NCI-H2196 treated with DMSO at 0.1 percent for 48 hours (cell line): ENCODE data around the gene KIF3C.
"Not testable (repeated sequence)": the region's sequence is repeated elsewhere in the genome, so short reads cannot be mapped to it uniquely, and the experiment has no call there.

ENCODE experiments used
- DNase-seq: peaks from one replicate; lab custom pipeline; 2025; ENCODE audit not compliant: unreplicated experiment; lab: John Stamatoyannopoulos, UW

KIF3C gene

GRCh38 chr2:26000561-26001082 lies 18.3 kb upstream of the KIF3C start:
- DNase-seq, result no peak

DNA sequence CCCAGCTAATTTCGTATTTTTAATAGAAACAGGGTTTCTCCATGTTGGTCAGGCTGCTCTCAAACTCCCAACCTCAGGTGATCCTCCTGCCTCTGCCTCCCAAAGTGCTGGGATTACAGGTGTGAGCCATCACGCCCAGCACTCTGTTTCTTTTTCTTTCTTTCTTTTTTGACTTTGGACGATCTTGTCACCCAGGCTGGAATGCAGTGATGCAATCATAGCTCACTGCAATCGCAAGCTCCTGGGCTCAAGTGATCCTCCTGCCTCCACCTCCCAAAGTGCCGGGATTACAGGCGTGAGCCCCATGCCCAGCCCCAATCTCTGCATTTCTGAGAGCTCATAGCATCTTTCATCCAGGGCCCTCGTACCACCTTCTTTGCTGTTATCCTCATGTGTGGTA lies 17.1 kb upstream of the KIF3C start:
- not testable (repeated sequence) for DNase-seq

DNA sequence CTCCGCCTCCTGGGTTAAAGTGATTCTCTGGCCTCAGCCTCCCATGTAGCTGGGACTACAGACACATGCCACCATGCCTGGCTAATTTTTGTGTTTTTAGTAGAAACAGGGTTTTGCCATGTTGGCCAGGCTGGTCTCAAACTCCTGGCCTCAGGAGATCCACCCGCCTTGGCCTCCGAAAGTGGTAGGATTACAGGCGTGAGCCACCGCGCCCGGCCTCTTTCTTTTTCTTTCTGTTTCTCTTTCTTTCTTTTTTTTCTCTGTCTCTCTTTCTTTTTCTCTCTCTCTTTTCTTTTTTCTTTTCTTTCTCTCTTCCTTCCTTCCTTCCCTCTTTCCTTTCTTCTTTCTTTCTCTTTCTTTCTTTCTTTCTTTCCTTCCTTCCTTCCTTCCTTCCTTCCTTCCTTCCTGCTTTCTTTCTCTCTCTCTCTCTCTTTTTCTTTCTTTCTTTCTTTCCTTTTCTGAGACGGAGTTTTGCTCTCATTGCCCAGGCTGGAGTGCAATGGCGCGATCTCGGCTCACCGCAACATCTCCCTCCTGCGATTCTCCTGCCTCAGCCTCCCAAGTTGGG lies 16.6 kb upstream of the KIF3C start:
- DNase-seq, result not testable (repeated sequence)

GRCh38 chr2:25996844-25997243 lies 14.5 kb upstream of the KIF3C start:
- no peak for DNase-seq

DNA sequence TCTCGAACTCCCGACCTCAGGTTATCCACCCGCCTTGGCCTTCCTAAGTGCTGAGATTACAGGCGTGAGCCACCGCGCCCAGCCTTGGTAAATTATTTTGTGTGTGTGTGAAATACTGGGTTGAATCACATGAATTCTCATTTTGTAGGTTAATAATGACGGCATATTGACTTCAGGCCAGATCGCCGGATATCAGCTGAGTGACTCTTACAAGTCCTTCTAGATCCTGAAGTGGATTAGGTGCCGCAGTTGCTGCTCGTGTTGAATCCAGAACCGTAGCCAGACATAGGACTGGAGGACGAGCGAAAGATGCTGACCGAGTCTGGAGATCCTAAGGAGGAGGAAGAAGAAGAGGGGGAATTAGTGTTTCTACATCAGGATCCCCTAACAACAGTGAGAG lies 12.2 kb upstream of the KIF3C start:
- DNase-seq, result no peak

DNA sequence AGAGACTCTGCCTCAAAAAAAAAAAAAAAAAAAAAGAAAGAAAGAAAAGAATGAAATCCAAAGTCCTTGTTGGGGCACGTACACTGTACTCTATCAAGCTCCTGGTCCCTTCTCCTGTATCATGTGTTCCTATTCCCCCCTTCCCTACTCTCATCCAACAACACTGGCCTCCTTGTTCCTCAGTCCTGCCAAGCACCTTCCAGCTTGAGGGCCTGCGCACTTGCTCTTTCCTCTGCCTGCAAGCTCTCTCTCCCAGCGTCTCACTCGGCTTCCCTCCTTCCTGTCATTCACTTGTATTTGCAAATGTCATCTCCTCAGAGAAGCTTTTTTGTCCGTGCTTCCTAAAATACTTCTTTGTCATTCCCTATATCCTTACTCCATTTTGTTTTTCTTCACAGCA lies 10.8 kb upstream of the KIF3C start:
- no peak for DNase-seq

- DNase-seq, result no peak
Measured at GRCh38 chr2:25992556-25992955, 10.3 kb upstream of the KIF3C start.

DNA sequence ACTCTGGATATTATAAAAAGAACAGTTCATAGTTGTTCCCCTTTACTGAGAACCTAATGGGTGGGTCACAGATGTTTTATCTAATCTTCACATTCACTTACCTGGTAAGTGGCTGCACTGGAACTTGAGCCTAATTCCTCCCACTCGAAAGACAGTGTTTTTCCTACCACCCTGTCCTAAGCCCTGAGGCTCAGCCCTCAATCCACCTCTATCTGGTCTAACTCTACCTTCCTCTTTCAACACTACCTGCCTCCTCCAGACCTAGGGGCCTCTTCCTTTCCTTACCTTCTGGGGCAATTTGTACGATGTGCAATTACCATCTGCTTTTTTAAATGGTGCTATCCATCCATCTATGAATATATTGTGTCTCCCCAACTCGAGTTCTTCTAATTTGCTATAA lies 9.7 kb upstream of the KIF3C start:
- no peak for DNase-seq

- DNase-seq, result no peak
Measured at GRCh38 chr2:25989154-25989553, 6.9 kb upstream of the KIF3C start.

DNA sequence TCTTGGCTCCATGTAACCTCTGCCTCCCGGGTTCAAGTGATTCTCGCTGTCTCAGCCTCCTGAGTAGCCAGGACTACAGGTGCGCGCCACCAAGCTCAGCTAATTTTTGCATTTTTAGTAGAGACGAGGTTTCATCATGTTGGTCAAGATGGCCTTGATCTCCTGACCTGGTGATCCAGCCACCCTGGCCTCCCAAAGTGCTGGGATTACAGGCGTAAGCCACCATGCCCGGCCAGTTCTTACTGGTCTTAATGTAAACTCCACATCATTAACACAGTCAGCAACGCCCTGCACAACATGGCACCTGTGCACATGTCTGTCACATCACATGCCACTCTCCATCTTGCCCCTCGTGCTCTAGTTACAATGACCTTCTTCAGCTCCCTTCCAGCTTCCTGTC lies 5.8 kb upstream of the KIF3C start:
- no peak for DNase-seq

GRCh38 chr2:25983735-25984134 lies 1.4 kb upstream of the KIF3C start:
- DNase-seq, result no peak

DNA sequence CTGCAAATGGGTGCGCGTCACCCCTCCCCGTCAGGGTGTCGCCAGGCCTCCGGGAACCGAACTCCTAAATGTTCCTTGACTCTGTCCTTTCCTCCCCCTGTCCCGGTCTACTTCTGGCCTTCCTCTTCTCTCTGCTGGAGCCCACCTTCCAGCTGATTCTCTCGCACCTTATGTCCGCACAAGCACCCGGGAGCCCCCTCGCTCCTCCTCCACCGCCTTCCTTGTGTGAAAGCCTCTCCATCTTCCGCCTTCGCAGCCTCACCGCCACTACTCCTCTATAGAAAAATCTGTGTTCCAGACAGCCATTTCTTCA lies 627 bp upstream of the KIF3C start:
- no peak for DNase-seq

DNA sequence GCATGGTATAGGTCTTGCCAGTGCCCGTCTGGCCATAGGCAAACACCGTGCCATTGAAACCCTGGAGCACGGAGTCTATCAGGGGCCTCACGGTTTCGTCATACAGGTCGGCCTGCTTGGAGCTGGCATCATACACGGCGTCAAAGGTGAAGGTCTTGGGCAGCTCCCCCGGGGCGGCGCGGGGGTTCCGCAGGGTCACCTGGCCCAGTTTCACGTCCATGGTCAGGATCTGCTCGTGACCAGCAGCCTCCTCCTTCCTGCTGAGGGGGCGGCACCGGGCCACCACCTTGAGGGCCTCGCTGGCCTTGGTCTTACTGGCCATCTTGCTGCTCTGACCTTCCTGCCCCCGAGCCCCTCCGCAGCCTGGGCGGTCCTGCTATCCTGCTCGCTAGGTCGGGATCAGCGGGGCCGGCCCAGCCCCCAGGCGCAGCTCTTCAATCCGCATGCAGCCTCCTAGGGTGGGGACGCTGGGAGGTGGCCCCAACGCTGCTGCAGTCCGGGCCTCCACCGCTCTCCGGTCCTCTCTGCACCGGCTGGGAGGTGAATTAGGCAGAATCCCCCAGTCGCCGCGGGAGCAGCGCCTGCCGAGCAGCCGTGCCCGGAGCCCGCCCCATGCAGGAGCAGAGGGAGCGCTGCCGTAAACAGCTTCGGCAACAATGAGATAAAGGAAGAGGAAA lies 563 bp downstream of the KIF3C start:
- DNase-seq, result no peak

GRCh38 chr2:25980951-25981350 lies 1.3 kb downstream of the KIF3C start:
- no peak for DNase-seq

GRCh38 chr2:25980076-25980887 lies 2.0 kb downstream of the KIF3C start:
- no peak for DNase-seq

GRCh38 chr2:25979001-25979400 lies 3.3 kb downstream of the KIF3C start:
- DNase-seq, result no peak

DNA sequence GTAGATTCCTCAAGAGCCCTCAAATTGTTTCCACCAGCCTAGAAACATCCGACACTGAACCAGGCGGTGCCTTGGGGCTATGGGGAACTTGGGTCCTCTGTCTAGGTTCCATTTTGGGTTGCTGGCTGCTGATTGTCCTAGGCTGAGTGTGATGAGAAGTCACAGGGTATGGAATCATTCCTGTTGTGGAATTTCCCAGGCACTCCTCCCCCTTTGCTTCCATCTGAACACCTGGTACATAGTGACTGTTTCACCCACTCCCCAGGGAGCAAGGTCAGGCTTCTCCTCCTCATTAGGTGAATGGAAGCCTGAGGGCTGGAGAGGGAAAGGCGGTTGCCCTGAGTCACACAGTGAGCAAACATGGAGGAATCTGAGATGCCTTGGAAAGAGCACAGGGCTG lies 4.5 kb downstream of the KIF3C start:
- DNase-seq, result no peak

- no peak for DNase-seq
Measured at GRCh38 chr2:25976983-25977741, 5.1 kb downstream of the KIF3C start.

- DNase-seq, result no peak
Measured at GRCh38 chr2:25972049-25972823, 10.1 kb downstream of the KIF3C start.

DNA sequence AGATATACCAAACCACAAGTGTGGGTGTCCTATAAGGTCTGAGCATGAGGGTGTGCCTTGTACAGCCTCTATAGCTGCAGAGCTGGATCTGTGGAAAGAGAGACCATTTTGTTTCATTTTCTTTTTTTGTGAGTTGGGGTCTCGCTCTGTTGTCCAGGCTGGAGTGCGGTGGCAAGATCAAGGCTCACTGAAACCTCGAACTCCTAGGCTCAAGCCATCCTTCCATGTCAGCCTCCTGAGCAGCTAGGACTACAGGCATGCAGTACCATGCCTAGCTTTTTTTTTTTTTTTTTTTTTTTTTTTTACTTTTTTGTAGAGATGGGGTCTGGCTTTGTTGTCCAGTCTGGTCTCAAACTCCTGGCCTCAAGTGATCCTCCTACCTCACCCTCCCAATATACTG lies 10.7 kb downstream of the KIF3C start:
- no peak for DNase-seq
